CD4-positive, alpha-beta T cell (primary cell): ENCODE data around the gene DNAJA1. TPM values are rescaled to one million over a fixed set of nuclear protein-coding genes. Genes with fewer than 3 reads are reported as not detected.

Experiments used
- ATAC-seq: fragments of 200-7000 bp; cut with Tn5 transposase; one replicate; pipeline ENCODE4 v1.10.0; 2022; ENCODE audit warnings: mild to moderate bottlenecking; ENCODE audit not compliant: poor library complexity
- CTCF ChIA-PET: fragments of 350-600 bp; sonication (Branson Sonifier 250); formaldehyde crosslinking; loops from one replicate; lab custom pipeline; 2021; ENCODE audit warnings: antibody characterized with exemption, inconsistent platforms; lab: Charles Lee
- POLR2A ChIA-PET: fragments of 350-600 bp; sonication (Branson Sonifier 250); formaldehyde crosslinking; loops from one replicate; lab custom pipeline; 2021; ENCODE audit warnings: antibody characterized with exemption, inconsistent platforms; lab: Charles Lee
- DNase-seq, 14 experiments: peaks; one replicate each; pipeline ENCODE4 v3.0.0-alpha.2; 2013 to 2020; ENCODE audit warnings: mixed read lengths in 2 of 14
- H3K27ac ChIP-seq, 2 donors: one replicate each; pipeline versions ENCODE4 v1.5.1 to v1.7.0; 2013; ENCODE audit warnings: low read length in 2 of 2, low read depth in 1 of 2, mild to moderate bottlenecking in 1 of 2
- H3K27me3 ChIP-seq, 2 experiments: 1 replicate in 1 of 2; 2 replicates in 1 of 2; pipeline versions ENCODE4 v1.6.1 to v1.7.0; 2013; ENCODE audit warnings: low read length in 2 of 2, control low read depth in 1 of 2, mild to moderate bottlenecking in 1 of 2, moderate library complexity in 1 of 2; ENCODE audit not compliant: insufficient read depth in 2 of 2, control insufficient read depth in 1 of 2
- H3K36me3 ChIP-seq: one replicate; pipeline ENCODE4 v1.6.1; 2013; ENCODE audit warnings: low read length, control low read depth; ENCODE audit not compliant: insufficient read depth
- H3K4me1 ChIP-seq: one replicate; pipeline ENCODE4 v1.6.1; 2013; ENCODE audit warnings: low read length, control low read depth; ENCODE audit not compliant: insufficient read depth
- H3K4me3 ChIP-seq: one replicate; pipeline ENCODE4 v1.5.1; 2013; ENCODE audit warnings: mild to moderate bottlenecking, low read length, moderate library complexity
- H3K9me3 ChIP-seq, 2 experiments: 1 replicate in 1 of 2; 2 replicates in 1 of 2; pipeline versions ENCODE4 v1.6.1 to v1.7.0; 2013; ENCODE audit warnings: low read length in 2 of 2, mild to moderate bottlenecking in 2 of 2, control low read depth in 1 of 2, moderate library complexity in 1 of 2; ENCODE audit not compliant: control insufficient read depth in 1 of 2, insufficient read depth in 1 of 2
- H3K27ac Mint-ChIP-seq: one replicate; pipeline ENCODE4 v1.8.0; 2020; ENCODE audit warnings: mixed read lengths
- H3K27me3 Mint-ChIP-seq: one replicate; pipeline ENCODE4 v1.8.0; 2021; ENCODE audit warnings: mixed read lengths
- H3K36me3 Mint-ChIP-seq: one replicate; pipeline ENCODE4 v1.8.0; 2021; ENCODE audit warnings: low read depth, mixed read lengths
- H3K4me1 Mint-ChIP-seq: one replicate; pipeline ENCODE4 v1.8.0; 2021; ENCODE audit warnings: low read depth, mixed read lengths
- H3K4me3 Mint-ChIP-seq: one replicate; pipeline ENCODE4 v1.8.0; 2020; ENCODE audit warnings: mild to moderate bottlenecking, mixed read lengths
- H3K9me3 Mint-ChIP-seq: one replicate; pipeline ENCODE4 v1.8.0; 2020; ENCODE audit warnings: mixed read lengths
- CTCF ChIP-seq: fragments of 200-600 bp; IDR thresholded peaks from one replicate; pipeline ENCODE4 v1.8.0; 2022; ENCODE audit warnings: antibody characterized with exemption, mild to moderate bottlenecking
- intact Hi-C, 2 experiments: fragments of 100-400 bp; cut with DNase I in 1 of 2; cut with micrococcal nuclease in 1 of 2; formaldehyde crosslinking; loops; one replicate each; pipeline versions ENCODE4 v1.15.1 to v1.9.0; 2023 to 2025; cut with DNase I, micrococcal nuclease
- total RNA-seq, 174 experiments: library from RNA in 2 of 174; stranded (reverse) in 2 of 174; gene quantifications; one replicate each; pipeline ENCODE4 v1.2.3 and lab custom pipeline; 2021 to 2026

The DNAJA1 gene
- total RNA-seq, 2 experiments from 2014 or later: 150 to 156 TPM

DNA sequence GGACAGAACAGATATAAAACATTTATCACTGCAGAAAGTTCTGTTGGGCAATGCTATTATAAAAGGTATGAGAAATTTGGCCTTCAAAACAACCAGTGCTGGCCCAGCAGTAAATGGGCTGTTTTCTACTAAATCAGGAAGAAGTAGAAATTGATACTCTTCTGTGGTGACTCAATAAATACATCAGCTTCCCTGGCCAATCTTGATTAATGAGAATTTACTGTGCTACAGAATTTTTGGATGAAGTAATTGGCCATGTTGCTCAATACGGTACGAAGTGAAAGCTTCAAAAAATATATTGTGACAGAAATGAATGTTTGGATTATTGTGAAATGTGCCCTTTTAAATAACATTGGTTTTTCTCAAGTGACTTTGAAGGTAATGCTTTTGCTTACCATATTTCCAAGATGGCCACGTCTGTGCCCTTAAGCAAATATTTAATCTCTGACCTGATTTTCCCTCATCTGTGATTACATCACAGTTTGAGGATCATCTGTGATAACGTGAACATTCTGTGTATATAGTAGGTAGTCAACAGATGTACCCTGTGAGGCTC is 4.2 kb downstream of the DNAJA1 start:
- Histone ChIP-seq H3K36me3 (peaks cover 78% of the 10 kb centered on the region), H3K4me3 (no peak overlapping the region), H3K9me3 (no peaks in the 10 kb centered on the region), H3K4me1 (peaks cover 27% of the 10 kb centered on the region), H3K27me3 (no peaks in the 10 kb centered on the region), H3K27ac (no peak overlapping the region)
- H3K36me3 Mint-ChIP-seq: peaks cover 95% of the 10 kb centered on the region
- no peak for TF ChIP-seq CTCF
- H3K4me3 Mint-ChIP-seq: peak overlapping the region; percentile 75
- H3K4me1 Mint-ChIP-seq: peaks cover 84% of the 10 kb centered on the region
- peak overlapping the region; percentile 71 for H3K27ac Mint-ChIP-seq
- H3K27me3 Mint-ChIP-seq: no peaks in the 10 kb centered on the region
- intact Hi-C loops: loop anchor here (5.0 to 10.0 kb wide), 2 partner anchors 445 to 477 kb away; partner anchors contain the start of genes NOL6 (in 1 of the 2), SMIM27 (in 1 of the 2) and TOPORS (in 1 of the 2)
- ChIA-PET CTCF (interaction anchor here (0.8 kb wide), 1 partner anchor 44 kb away, joined by 3 read pairs; no protein-coding TSS in a partner anchor), POLR2A (interaction anchor here (0.9 kb wide), 1 partner anchor 261 kb away, joined by 5 read pairs; the partner anchor contains the start of gene NFX1)
- DNase-seq (peak in 2 of 14 experiments; percentile 40 to 50), ATAC-seq (no peak)
- no peaks in the 10 kb centered on the region for H3K9me3 Mint-ChIP-seq

GRCh38 chr9:33030285-33030684 is 5.2 kb downstream of the DNAJA1 start:
- Mint-ChIP-seq H3K9me3 (no peaks in the 10 kb centered on the region), H3K36me3 (peaks cover 98% of the 10 kb centered on the region), H3K27ac (no peak overlapping the region), H3K4me1 (peaks cover 77% of the 10 kb centered on the region), H3K27me3 (no peaks in the 10 kb centered on the region), H3K4me3 (no peak overlapping the region)
- no peaks in the 10 kb centered on the region for H3K9me3 ChIP-seq
- intact Hi-C loops: no loop called here
- peaks cover 88% of the 10 kb centered on the region for H3K36me3 ChIP-seq
- H3K4me1 ChIP-seq: peaks cover 23% of the 10 kb centered on the region
- H3K4me3 ChIP-seq: no peak overlapping the region
- no peaks in the 10 kb centered on the region for H3K27me3 ChIP-seq
- ChIA-PET POLR2A (interaction anchor here (0.6 to 0.9 kb wide), 3 partner anchors 17 to 260 kb away, joined by 3 to 5 read pairs (median 4); partner anchors contain the start of gene NFX1), CTCF (no interaction called here)
- H3K27ac ChIP-seq: no peak overlapping the region
- TF ChIP-seq CTCF: no peak
- ATAC-seq (no peak), DNase-seq (no peak)

DNA sequence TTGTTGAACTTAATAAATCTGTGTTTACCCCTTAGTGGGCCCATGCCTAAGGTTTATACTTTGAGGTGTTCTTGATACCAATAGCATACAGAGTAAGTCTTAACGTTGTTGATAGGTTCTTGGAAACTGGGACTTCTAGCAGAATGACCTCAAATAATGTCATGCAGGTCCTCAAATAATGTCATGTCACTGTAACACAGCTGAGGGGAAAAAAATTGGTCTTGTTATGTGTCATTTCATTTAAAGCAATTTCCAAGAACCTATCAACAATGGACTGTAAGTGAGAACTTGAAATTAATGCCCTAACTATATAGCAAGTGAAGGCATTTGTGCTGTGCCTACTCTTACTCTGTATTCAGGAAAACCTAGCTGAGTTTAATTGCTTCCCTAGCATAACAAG is 7.2 kb downstream of the DNAJA1 start:
- ChIA-PET CTCF (no interaction called here), POLR2A (no interaction called here)
- no peak for ATAC-seq
- Histone ChIP-seq H3K4me3 (no peak overlapping the region), H3K9me3 (no peaks in the 10 kb centered on the region), H3K27ac (no peak overlapping the region), H3K4me1 (peaks cover 11% of the 10 kb centered on the region), H3K27me3 (no peaks in the 10 kb centered on the region), H3K36me3 (peaks cover 99% of the 10 kb centered on the region)
- Mint-ChIP-seq H3K27ac (no peak overlapping the region), H3K4me3 (no peak overlapping the region), H3K9me3 (no peaks in the 10 kb centered on the region), H3K36me3 (peaks cover 99% of the 10 kb centered on the region), H3K4me1 (peaks cover 68% of the 10 kb centered on the region), H3K27me3 (no peaks in the 10 kb centered on the region)
- DNase-seq: no peak
- intact Hi-C loops: no loop called here
- no peak for TF ChIP-seq CTCF
